ENCODE measurements around the gene RBM46.

GRCh38 chr4:154838694-154839093 lies 57.6 kb downstream of the RBM46 start:
- TF ChIP-seq CTCF (IDR thresholded peaks at IDR 0.05) (no peak), POLR2A (IDR thresholded peaks at IDR 0.05) (no peak)

Measured in right lobe of liver (tissue), 4 donors.